ENCODE measurements around the gene RGS17. TPM values are rescaled to one million over a fixed set of nuclear protein-coding genes. Genes with fewer than 3 reads are reported as not detected.

RGS17 gene
- total RNA-seq, 1 experiment from 2014 or later: 3.2 TPM

DNA sequence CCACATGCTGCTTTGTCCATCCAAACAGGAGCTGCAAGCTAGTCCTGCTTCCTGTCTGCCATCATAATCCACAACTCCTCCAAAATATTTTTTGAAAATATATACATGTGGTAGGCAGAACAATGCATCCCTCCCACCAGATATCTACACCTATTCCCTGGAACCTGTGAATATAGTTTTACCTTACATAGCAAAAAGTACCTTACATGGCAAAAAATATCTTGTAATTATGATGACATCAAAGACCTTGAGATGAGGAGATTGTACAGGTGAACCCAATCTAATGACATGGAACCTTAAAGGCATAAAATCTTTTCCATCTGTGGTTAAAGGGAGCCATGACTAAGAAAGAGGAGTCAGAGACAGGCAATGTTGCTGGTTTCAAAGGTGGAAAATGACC lies 15.3 kb upstream of the RGS17 start:
- Histone ChIP-seq H3K18ac (ENCODE audit: insufficient read length, low read depth, low read length) (no peak overlapping the region), H3K4me2 (ENCODE audit: insufficient read depth, insufficient read length, low read length) (no peak overlapping the region), H2BK120ac (ENCODE audit: low read depth, low read length, poor library complexity, severe bottlenecking) (no peak overlapping the region), H3K27ac (ENCODE audit: insufficient read length, low read depth, low read length) (no peak overlapping the region), H4K8ac (replicated peaks; ENCODE audit: insufficient read length, low read depth, low read length) (no peak overlapping the region), H2BK15ac (ENCODE audit: low read depth, low read length) (no peak overlapping the region), H2BK5ac (ENCODE audit: insufficient read length, low read length) (no peak overlapping the region), H4K91ac (ENCODE audit: insufficient read length, low read depth, low read length) (no peak overlapping the region), H2AFZ (ENCODE audit: low read length) (no peak overlapping the region), H3T11ph (ENCODE audit: low read length) (no peak overlapping the region), H3K9me3 (ENCODE audit: control insufficient read depth, low read depth, low read length) (no peaks in the 10 kb centered on the region), H2BK12ac (ENCODE audit: insufficient read length, low read depth, low read length) (no peak overlapping the region), H3K4ac (ENCODE audit: low read depth, low read length) (no peak overlapping the region), H3K14ac (ENCODE audit: insufficient read depth, low read length) (no peak overlapping the region), H3K9ac (ENCODE audit: extremely low read depth, insufficient read length, low read length) (no peak overlapping the region), H3K79me1 (ENCODE audit: insufficient read depth, low read depth, low read length, poor library complexity, severe bottlenecking) (no peaks in the 10 kb centered on the region), H3K23me2 (ENCODE audit: insufficient read length, low read depth, low read length, poor library complexity, severe bottlenecking) (no peaks in the 10 kb centered on the region), H2BK20ac (ENCODE audit: low read depth, low read length, poor library complexity, severe bottlenecking) (no peak overlapping the region), H4K5ac (ENCODE audit: insufficient read length, low read depth, low read length) (no peak overlapping the region), H3K56ac (ENCODE audit: insufficient read length, low read depth, low read length) (no peak overlapping the region), H3K4me1 (ENCODE audit: insufficient read depth, low read length) (no peaks in the 10 kb centered on the region), H4K20me1 (ENCODE audit: control insufficient read depth, insufficient read depth, insufficient read length) (no peaks in the 10 kb centered on the region), H3K27me3 (ENCODE audit: insufficient read depth, low read length) (no peaks in the 10 kb centered on the region), H3K23ac (ENCODE audit: insufficient read length, low read depth, low read length) (no peak overlapping the region), H3K79me2 (ENCODE audit: insufficient read depth, low read length) (no peaks in the 10 kb centered on the region), H2AK5ac (ENCODE audit: insufficient read length, low read length) (no peak overlapping the region)
- H3K27ac Mint-ChIP-seq: no peak overlapping the region
- no peak overlapping the region for H3K4me3 Mint-ChIP-seq
- no peaks in the 10 kb centered on the region; a peak in 1 of 7 replicates for H3K36me3 Mint-ChIP-seq (ENCODE audit: insufficient read depth in 1 of 3, low read depth in 3 of 3)
- H3K9me3 Mint-ChIP-seq: peaks cover 0 to 2% of the 10 kb centered on the region in 2 experiments; a peak in 1 of 5 replicates
- no peaks in the 10 kb centered on the region; the same call in 1 of the 2 replicates for H3K27me3 Mint-ChIP-seq (ENCODE audit: low read depth)
- DNase-seq: no peak
- no peak for TF ChIP-seq CTCF (conservative IDR thresholded peaks at IDR 0.05)
- peaks cover 0 to 5% of the 10 kb centered on the region in 2 experiments; a peak in 1 of 4 replicates for H3K4me1 Mint-ChIP-seq
